H1 (cell line): ENCODE results near the gene TEAD2. TPM values are rescaled to one million over a fixed set of nuclear protein-coding genes. Genes with fewer than 3 reads are reported as not detected.

Experiments used
- CTCF ChIA-PET: fragments of 300-600 bp; sonication (Branson Sonifier 250); formaldehyde crosslinking; loops from one replicate; lab custom pipeline; 2021; ENCODE audit not compliant: partially characterized antibody; lab: Charles Lee
- POLR2A ChIA-PET: fragments of 300-600 bp; sonication (Branson Sonifier 250); formaldehyde crosslinking; loops from one replicate; lab custom pipeline; 2021; ENCODE audit warnings: inconsistent platforms; ENCODE audit not compliant: partially characterized antibody; lab: Charles Lee
- DNase-seq, 2 experiments: peaks; one replicate each; pipeline versions ENCODE4 v3.0.0 to v3.0.0-alpha.2; 2010 to 2022; ENCODE audit warnings: low spot score in 2 of 2, low read depth in 1 of 2, mixed read lengths in 1 of 2
- FAIRE-seq: peaks from 2 replicates; lab custom pipeline; 2011; peaks lifted over from hg19 to GRCh38; lab: Jason Lieb, UNC
- H2AFZ ChIP-seq: 2 replicates; pipeline ENCODE4 v1.8.1; 2012; ENCODE audit warnings: low read length, inconsistent platforms
- H2AK5ac ChIP-seq: 2 replicates; pipeline ENCODE4 v1.6.1; 2013; ENCODE audit warnings: low read depth, low read length
- H2BK120ac ChIP-seq: replicated peaks from 2 replicates; pipeline ENCODE3; 2013; ENCODE audit warnings: low read depth, low read length, inconsistent platforms
- H2BK12ac ChIP-seq: 2 replicates; pipeline ENCODE4 v1.6.1; 2013; ENCODE audit warnings: low read depth, low read length
- H2BK15ac ChIP-seq: 2 replicates; pipeline ENCODE4 v1.6.1; 2013; ENCODE audit warnings: low read length
- H2BK20ac ChIP-seq: 2 replicates; pipeline ENCODE4 v1.6.1; 2013; ENCODE audit warnings: low read length
- H2BK5ac ChIP-seq: 2 replicates; pipeline ENCODE4 v1.6.1; 2013; ENCODE audit warnings: low read depth, low read length
- H3K14ac ChIP-seq: 2 replicates; pipeline ENCODE4 v1.6.1; 2013; ENCODE audit warnings: inconsistent platforms; ENCODE audit not compliant: insufficient read length
- H3K18ac ChIP-seq: 2 replicates; pipeline ENCODE4 v1.6.1; 2013; ENCODE audit warnings: low read length; ENCODE audit errors: extremely low read depth
- H3K23ac ChIP-seq: 2 replicates; pipeline ENCODE4 v1.6.1; 2013; ENCODE audit warnings: inconsistent platforms; ENCODE audit not compliant: insufficient read length
- H3K23me2 ChIP-seq: 2 replicates; pipeline ENCODE4 v1.6.1; 2013; ENCODE audit warnings: low read depth, low read length
- H3K27ac ChIP-seq: 2 replicates; pipeline ENCODE4 v1.6.1; 2011; ENCODE audit warnings: low read depth, low read length, inconsistent platforms
- H3K27me3 ChIP-seq, 4 experiments: replicated peaks in 1 of 4; 1 replicate in 1 of 4; 2 replicates in 3 of 4; pipeline versions ENCODE4 v1.6.1 to v1.8.1; 2011 to 2013; ENCODE audit warnings: low read length in 3 of 4, mild to moderate bottlenecking in 3 of 4, inconsistent platforms in 2 of 4, mixed read lengths in 2 of 4, moderate library complexity in 1 of 4; ENCODE audit not compliant: control insufficient read depth in 3 of 4, insufficient read depth in 3 of 4; ENCODE audit errors: extremely low read depth in 1 of 4
- H3K36me3 ChIP-seq, 4 experiments: 2 replicates each; pipeline versions ENCODE4 v1.6.1 to v1.8.1; 2011 to 2013; ENCODE audit warnings: mild to moderate bottlenecking in 4 of 4, low read length in 3 of 4, moderate library complexity in 2 of 4, control low read depth in 1 of 4, inconsistent platforms in 1 of 4; ENCODE audit not compliant: insufficient read depth in 4 of 4, control insufficient read depth in 2 of 4
- H3K4ac ChIP-seq: replicated peaks from 2 replicates; pipeline ENCODE3; 2013; ENCODE audit warnings: low read length, low read depth, mixed read lengths, inconsistent platforms; ENCODE audit not compliant: insufficient read length
- H3K4me1 ChIP-seq, 4 experiments: replicated peaks in 1 of 4; 1 replicate in 1 of 4; 2 replicates in 3 of 4; pipeline versions ENCODE4 v1.6.1 to v1.8.1; 2011 to 2013; ENCODE audit warnings: low read length in 3 of 4, inconsistent platforms in 2 of 4, mixed read lengths in 1 of 4; ENCODE audit not compliant: insufficient read depth in 4 of 4, control insufficient read depth in 3 of 4
- H3K4me2 ChIP-seq, 2 experiments: 2 replicates each; pipeline versions ENCODE4 v1.6.1 to v1.8.1; 2011 to 2013; ENCODE audit warnings: low read depth in 2 of 2, low read length in 2 of 2, control low read depth in 1 of 2, inconsistent platforms in 1 of 2, mild to moderate bottlenecking in 1 of 2; ENCODE audit not compliant: insufficient read depth in 1 of 2
- H3K4me3 ChIP-seq, 4 experiments: fragments of 200-600, 300-600 bp in 1 of 4; sonication (generic), shearing (Covaris generic), sonication (Bioruptor Twin) in 1 of 4; 2 replicates each; pipeline versions ENCODE4 v1.5.1 to v1.8.1; 2011 to 2016; ENCODE audit warnings: low read length in 4 of 4, low read depth in 3 of 4, control low read depth in 2 of 4, inconsistent platforms in 2 of 4, mild to moderate bottlenecking in 2 of 4, mixed read lengths in 1 of 4, moderate library complexity in 1 of 4; ENCODE audit not compliant: insufficient read depth in 2 of 4; ENCODE audit errors: extremely low read depth in 1 of 4
- H3K56ac ChIP-seq: replicated peaks from 2 replicates; pipeline ENCODE3; 2013; ENCODE audit warnings: low read depth, mild to moderate bottlenecking, mixed read lengths, low read length, inconsistent platforms; ENCODE audit not compliant: insufficient read length
- H3K79me1 ChIP-seq: 2 replicates; pipeline ENCODE4 v1.6.1; 2013; ENCODE audit warnings: low read depth, low read length, control low read depth
- H3K79me2 ChIP-seq, 2 experiments: 2 replicates each; pipeline versions ENCODE4 v1.6.1 to v1.8.1; 2012 to 2013; ENCODE audit warnings: low read length in 2 of 2, mild to moderate bottlenecking in 2 of 2, inconsistent platforms in 1 of 2; ENCODE audit not compliant: insufficient read depth in 2 of 2, control insufficient read depth in 1 of 2
- H3K9ac ChIP-seq, 4 experiments: replicated peaks in 1 of 4; 1 replicate in 1 of 4; 2 replicates in 3 of 4; pipeline versions ENCODE4 v1.6.1 to v1.8.1; 2011 to 2013; ENCODE audit warnings: low read depth in 3 of 4, low read length in 3 of 4, control low read depth in 2 of 4, mild to moderate bottlenecking in 2 of 4, moderate library complexity in 2 of 4, inconsistent platforms in 1 of 4; ENCODE audit errors: extremely low read depth in 1 of 4
- H3K9me3 ChIP-seq, 2 experiments: 2 replicates each; pipeline versions ENCODE4 v1.6.1 to v1.8.1; 2012 to 2013; ENCODE audit warnings: mild to moderate bottlenecking in 2 of 2, moderate library complexity in 2 of 2, control low read depth in 1 of 2, inconsistent platforms in 1 of 2, low read depth in 1 of 2, low read length in 1 of 2, mixed read lengths in 1 of 2; ENCODE audit not compliant: insufficient read depth in 2 of 2
- H4K20me1 ChIP-seq, 2 experiments: replicated peaks in 1 of 2; 2 replicates each; pipeline versions ENCODE3 to v1.8.1; 2011 to 2013; ENCODE audit warnings: inconsistent platforms in 2 of 2, low read length in 2 of 2, mild to moderate bottlenecking in 1 of 2; ENCODE audit not compliant: insufficient read depth in 2 of 2, control insufficient read depth in 1 of 2
- H4K5ac ChIP-seq: 2 replicates; pipeline ENCODE4 v1.6.1; 2013; ENCODE audit warnings: low read length, low read depth, mixed read lengths, inconsistent platforms; ENCODE audit not compliant: insufficient read length
- H4K8ac ChIP-seq: 2 replicates; pipeline ENCODE4 v1.8.0; 2013; ENCODE audit warnings: mild to moderate bottlenecking, moderate library complexity, low read length, inconsistent platforms; ENCODE audit not compliant: insufficient read depth; ENCODE audit errors: extremely low read depth
- H4K91ac ChIP-seq: replicated peaks from 2 replicates; pipeline ENCODE3; 2013; ENCODE audit warnings: low read length, mixed read lengths, inconsistent platforms; ENCODE audit not compliant: insufficient read length
- ATF2 ChIP-seq: IDR thresholded peaks from 2 replicates; pipeline ENCODE4 v1.6.1; 2012; ENCODE audit warnings: low read length, inconsistent platforms
- BRCA1 ChIP-seq: IDR thresholded peaks from 2 replicates; pipeline ENCODE4 v1.6.1; 2012; ENCODE audit warnings: low read depth, low read length, improper control_type of control experiment
- CREB1 ChIP-seq: IDR thresholded peaks from 2 replicates; pipeline ENCODE4 v1.6.1; 2012; ENCODE audit warnings: inconsistent platforms
- EP300 ChIP-seq, 2 experiments: IDR thresholded peaks; 1 replicate in 1 of 2; 2 replicates in 1 of 2; pipeline ENCODE4 v1.6.1; 2011 to 2012; ENCODE audit warnings: low read depth in 2 of 2, low read length in 2 of 2, mild to moderate bottlenecking in 2 of 2, borderline replicate concordance in 1 of 2, inconsistent platforms in 1 of 2, moderate library complexity in 1 of 2
- EZH2 ChIP-seq: fragments of 200-600 bp; sonication (generic); IDR thresholded peaks from 2 replicates; pipeline ENCODE4 v1.7.1; 2012; ENCODE audit warnings: low read depth, mild to moderate bottlenecking, moderate library complexity, low read length, inconsistent platforms; ENCODE audit not compliant: severe bottlenecking
- GABPA ChIP-seq: IDR thresholded peaks from 2 replicates; pipeline ENCODE4 v1.6.1; 2011; ENCODE audit warnings: mild to moderate bottlenecking, low read length, moderate library complexity, borderline replicate concordance; ENCODE audit not compliant: insufficient read depth
- GTF2F1 ChIP-seq: IDR thresholded peaks from 2 replicates; pipeline ENCODE4 v1.6.1; 2012; ENCODE audit warnings: low read depth, low read length, improper control_type of control experiment, borderline replicate concordance
- RFX5 ChIP-seq: IDR thresholded peaks from 2 replicates; pipeline ENCODE4 v1.6.1; 2011; ENCODE audit warnings: low read depth, low read length, improper control_type of control experiment, borderline replicate concordance
- SAP30 ChIP-seq: fragments of 300-600 bp; sonication (generic); IDR thresholded peaks from 2 replicates; pipeline ENCODE4 v1.7.1; 2012; ENCODE audit warnings: low read length, moderate library complexity, mild to moderate bottlenecking, inconsistent platforms; ENCODE audit not compliant: insufficient read depth, insufficient replicate concordance
- SRF ChIP-seq: IDR thresholded peaks from 2 replicates; pipeline ENCODE4 v1.6.1; 2011; ENCODE audit warnings: mild to moderate bottlenecking, low read depth, low read length, moderate library complexity
- SUZ12 ChIP-seq: fragments of 200-600 bp; sonication (generic); IDR thresholded peaks from 2 replicates; pipeline ENCODE4 v1.6.1; 2012; ENCODE audit warnings: mild to moderate bottlenecking, inconsistent platforms, low read length, moderate library complexity, mixed read lengths
- WGBS, 2 experiments: shearing (Covaris generic) in 1 of 2; methylation state at CpG; one replicate each; pipeline versions ENCODE4 v1.1.6 to v1.1.7; 2013 to 2015; ENCODE audit warnings: low lambda C conversion rate in 2 of 2, mixed read lengths in 2 of 2, inconsistent platforms in 1 of 2, low coverage in 1 of 2, missing lambda C conversion rate in 1 of 2; ENCODE audit not compliant: insufficient replicate concordance in 2 of 2, insufficient coverage in 1 of 2, insufficient read length in 1 of 2; ENCODE audit errors: extremely low coverage in 1 of 2, missing lambda C conversion rate in 1 of 2; 5-methylcytosine and 5-hydroxymethylcytosine counted together
- polyA plus RNA-seq, 7 experiments: library from polyadenylated mRNA; depleted of rRNA in 3 of 7; stranded (reverse) in 5 of 7; unstranded in 2 of 7; fragments of >200 nt in 5 of 7; fragments of 200-250 nt in 2 of 7; gene quantifications; 1 replicate in 5 of 7; 2 replicates in 1 of 7; 4 replicates in 1 of 7; pipeline versions ENCODE4 v1.2.1 to v1.2.3, GENCODE V29; 2011 to 2013; ENCODE audit warnings: missing spikeins in 2 of 7, mixed read lengths in 2 of 7
- total RNA-seq: library from RNA; stranded (reverse); fragmentation: NEBNext Ultra II Directional; extraction: Animal tissue kit (Norgen Biotek cat#: 25700); gene quantifications from 2 replicates; pipeline ENCODE4 v1.2.1, GENCODE V29; 2021

TEAD2 gene
- total and polyA plus RNA-seq, 2 of the 8 experiments (the other 6 are each of a cell fraction or from before 2014, with no cell fraction given): 87.6 to 146 TPM

DNA sequence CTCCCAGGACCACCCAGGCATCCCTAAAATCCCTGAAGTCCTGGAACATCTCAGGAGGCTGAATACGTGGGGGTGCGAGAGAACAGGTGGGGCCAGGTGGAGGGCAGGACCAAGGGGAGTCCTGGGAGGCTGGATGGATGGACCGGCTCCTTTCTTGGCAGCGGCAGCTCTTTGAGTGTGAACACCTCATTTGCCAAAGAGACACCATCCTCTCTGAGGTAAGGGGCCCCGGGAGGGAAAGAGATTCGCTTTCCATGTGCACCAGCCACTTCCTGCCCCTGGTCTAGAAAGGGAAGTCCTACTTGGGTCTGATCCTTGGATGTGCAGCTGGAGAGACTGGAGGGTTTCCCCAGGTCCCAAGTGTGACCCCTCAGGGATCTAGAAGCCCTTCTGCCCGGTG lies 44.9 kb upstream of the TEAD2 start:
- no peaks in the 10 kb centered on the region for H3K9me3 ChIP-seq
- no peak overlapping the region for H2BK15ac ChIP-seq
- no peak overlapping the region for H2BK12ac ChIP-seq
- no peak overlapping the region for H2AFZ ChIP-seq
- H2BK120ac ChIP-seq: no peak overlapping the region
- DNase-seq (no peak), FAIRE-seq (no peak)
- H3K27me3 ChIP-seq: no peaks in the 10 kb centered on the region
- H3K9ac ChIP-seq: no peak overlapping the region
- no peaks in the 10 kb centered on the region for H4K20me1 ChIP-seq
- H3K18ac ChIP-seq: no peak overlapping the region
- H3K23me2 ChIP-seq: no peaks in the 10 kb centered on the region
- H4K5ac ChIP-seq: no peak overlapping the region
- H3K4me1 ChIP-seq: peaks cover 5 to 18% (median 11%) of the 10 kb centered on the region in 4 experiments
- H4K91ac ChIP-seq: no peak overlapping the region
- no peak overlapping the region for H3K14ac ChIP-seq
- no peak overlapping the region for H3K56ac ChIP-seq
- H4K8ac ChIP-seq: no peak overlapping the region
- no peaks in the 10 kb centered on the region for H3K79me2 ChIP-seq
- no peak overlapping the region for H3K27ac ChIP-seq
- H3K79me1 ChIP-seq: no peaks in the 10 kb centered on the region
- no peak overlapping the region for H3K23ac ChIP-seq
- WGBS, 2 experiments: 91% methylated on average over 4 of the region's 7 CpGs; no CpG with 5 or more reads in 1 of the 2 experiments
- no peak overlapping the region for H3K4me3 ChIP-seq
- no peak overlapping the region for H3K4ac ChIP-seq
- POLR2A ChIA-PET: interaction anchor here (0.8 to 2.2 kb wide), 3 partner anchors 9 to 14 kb away, joined by 5 to 9 read pairs (median 8); no protein-coding TSS in a partner anchor
- 0 out of 2 replicates have a peak overlapping the region, but pooled peaks have one; percentile 15 for H2BK20ac ChIP-seq
- H3K36me3 ChIP-seq: no peaks in the 10 kb centered on the region
- no peak overlapping the region for H2AK5ac ChIP-seq
- no peak overlapping the region for H3K4me2 ChIP-seq
- H2BK5ac ChIP-seq: no peak overlapping the region
- CTCF ChIA-PET: interaction anchor here (1.1 to 2.3 kb wide), 8 partner anchors 9 to 26 kb away, joined by 3 to 24 read pairs (median 5); partner anchors contain the start of gene GFY
- TF ChIP-seq RFX5 (no peak), GABPA (no peak), SRF (no peak), BRCA1 (no peak), EP300 (IDR thresholded peaks at IDR 0.05; ENCODE audit: borderline replicate concordance in 1 of 2, low read depth in 2 of 2, low read length in 2 of 2) (no peak), SAP30 (no peak), ATF2 (no peak), EZH2 (no peak), SUZ12 (no peak), CREB1 (no peak), GTF2F1 (no peak)
